H9 (cell line): Measurements from ENCODE around the gene FPR1. TPM values are rescaled to one million over a fixed set of nuclear protein-coding genes. Genes with fewer than 3 reads are reported as not detected.

Source experiments
- DNase-seq: peaks from one replicate; pipeline ENCODE4 v3.0.0-alpha.2; 2017
- H2AFZ ChIP-seq: one replicate; pipeline ENCODE4 v1.6.1; 2013; ENCODE audit warnings: mild to moderate bottlenecking, low read length, control low read depth, moderate library complexity
- H2AK5ac ChIP-seq: 2 replicates; pipeline ENCODE4 v1.6.1; 2013; ENCODE audit warnings: low read length, control low read depth, mixed read lengths; ENCODE audit not compliant: insufficient read length
- H2BK120ac ChIP-seq: one replicate; pipeline ENCODE4 v1.6.1; 2013; ENCODE audit warnings: low read depth, mild to moderate bottlenecking, low read length, control low read depth, inconsistent platforms; ENCODE audit not compliant: poor library complexity, severe bottlenecking
- H2BK12ac ChIP-seq: 2 replicates; pipeline ENCODE4 v1.6.1; 2013; ENCODE audit warnings: low read length, control low read depth, mixed read lengths, low read depth; ENCODE audit not compliant: insufficient read length
- H2BK15ac ChIP-seq: 2 replicates; pipeline ENCODE4 v1.6.1; 2013; ENCODE audit warnings: low read depth, low read length, control low read depth
- H2BK20ac ChIP-seq: one replicate; pipeline ENCODE4 v1.6.1; 2013; ENCODE audit warnings: low read depth, mild to moderate bottlenecking, low read length, control low read depth, inconsistent platforms; ENCODE audit not compliant: poor library complexity, severe bottlenecking
- H2BK5ac ChIP-seq: 2 replicates; pipeline ENCODE4 v1.6.1; 2013; ENCODE audit warnings: low read length, control low read depth, mixed read lengths; ENCODE audit not compliant: insufficient read length
- H3K14ac ChIP-seq: 2 replicates; pipeline ENCODE4 v1.6.1; 2013; ENCODE audit warnings: low read length, control low read depth; ENCODE audit not compliant: insufficient read depth
- H3K18ac ChIP-seq: 2 replicates; pipeline ENCODE4 v1.6.1; 2013; ENCODE audit warnings: low read depth, mild to moderate bottlenecking, mixed read lengths, low read length, control low read depth; ENCODE audit not compliant: insufficient read length
- H3K23ac ChIP-seq: 2 replicates; pipeline ENCODE4 v1.6.1; 2013; ENCODE audit warnings: low read length, control low read depth, mixed read lengths, low read depth; ENCODE audit not compliant: insufficient read length
- H3K23me2 ChIP-seq: 2 replicates; pipeline ENCODE4 v1.6.1; 2013; ENCODE audit warnings: low read depth, mild to moderate bottlenecking, mixed read lengths, low read length, control low read depth; ENCODE audit not compliant: insufficient read length, poor library complexity, severe bottlenecking
- H3K27ac ChIP-seq: 2 replicates; pipeline ENCODE4 v1.5.1; 2013; ENCODE audit warnings: low read length, control low read depth, mixed read lengths, low read depth; ENCODE audit not compliant: insufficient read length
- H3K27me3 ChIP-seq: 2 replicates; pipeline ENCODE4 v1.6.1; 2013; ENCODE audit warnings: low read length, control low read depth, inconsistent platforms; ENCODE audit not compliant: insufficient read depth
- H3K4ac ChIP-seq: 2 replicates; pipeline ENCODE4 v1.6.1; 2013; ENCODE audit warnings: low read depth, mild to moderate bottlenecking, control low read depth, inconsistent platforms, low read length, moderate library complexity
- H3K4me1 ChIP-seq: 2 replicates; pipeline ENCODE4 v1.6.1; 2013; ENCODE audit warnings: low read length, control low read depth, inconsistent platforms; ENCODE audit not compliant: insufficient read depth
- H3K4me2 ChIP-seq: 2 replicates; pipeline ENCODE4 v1.6.1; 2013; ENCODE audit warnings: low read length, control low read depth, mixed read lengths; ENCODE audit not compliant: insufficient read length, insufficient read depth
- H3K56ac ChIP-seq: 2 replicates; pipeline ENCODE4 v1.6.1; 2013; ENCODE audit warnings: low read depth, mild to moderate bottlenecking, mixed read lengths, low read length, control low read depth; ENCODE audit not compliant: insufficient read length
- H3K79me1 ChIP-seq: 2 replicates; pipeline ENCODE4 v1.6.1; 2013; ENCODE audit warnings: low read depth, mild to moderate bottlenecking, moderate library complexity, low read length, control low read depth, inconsistent platforms; ENCODE audit not compliant: insufficient read depth, poor library complexity, severe bottlenecking
- H3K79me2 ChIP-seq: 2 replicates; pipeline ENCODE4 v1.6.1; 2013; ENCODE audit warnings: low read length, control low read depth, inconsistent platforms; ENCODE audit not compliant: insufficient read depth
- H3K9ac ChIP-seq: 2 replicates; pipeline ENCODE4 v1.6.1; 2013; ENCODE audit warnings: low read length, control low read depth, mixed read lengths; ENCODE audit not compliant: insufficient read length; ENCODE audit errors: extremely low read depth
- H3K9me3 ChIP-seq: one replicate; pipeline ENCODE4 v1.6.1; 2013; ENCODE audit warnings: low read depth, low read length, inconsistent platforms; ENCODE audit not compliant: control insufficient read depth
- H3T11ph ChIP-seq: one replicate; pipeline ENCODE4 v1.6.1; 2013; ENCODE audit warnings: mild to moderate bottlenecking, low read length, control low read depth, inconsistent platforms
- H4K20me1 ChIP-seq: one replicate; pipeline ENCODE4 v1.6.1; 2013; ENCODE audit not compliant: control insufficient read depth, insufficient read length, insufficient read depth
- H4K5ac ChIP-seq: 2 replicates; pipeline ENCODE4 v1.6.1; 2013; ENCODE audit warnings: low read depth, mild to moderate bottlenecking, mixed read lengths, low read length, control low read depth; ENCODE audit not compliant: insufficient read length
- H4K8ac ChIP-seq: replicated peaks from 2 replicates; pipeline ENCODE4 v1.6.1; 2013; ENCODE audit warnings: low read length, control low read depth, mixed read lengths, low read depth; ENCODE audit not compliant: insufficient read length
- H4K91ac ChIP-seq: 2 replicates; pipeline ENCODE4 v1.6.1; 2013; ENCODE audit warnings: low read depth, mild to moderate bottlenecking, moderate library complexity, mixed read lengths, low read length, control low read depth; ENCODE audit not compliant: insufficient read length
- H3K27ac Mint-ChIP-seq, 3 experiments: 2 replicates in 2 of 3; 3 replicates in 1 of 3; pipeline ENCODE4 v1.8.0; 2020 to 2021; ENCODE audit warnings: mixed read lengths in 3 of 3, mild to moderate bottlenecking in 1 of 3, moderate library complexity in 1 of 3
- H3K27me3 Mint-ChIP-seq: 2 replicates; pipeline ENCODE4 v1.8.0; 2021; ENCODE audit warnings: low read depth, mild to moderate bottlenecking, moderate library complexity, mixed read lengths
- H3K36me3 Mint-ChIP-seq, 3 experiments: 2 replicates in 2 of 3; 3 replicates in 1 of 3; pipeline ENCODE4 v1.8.0; 2020 to 2021; ENCODE audit warnings: low read depth in 3 of 3, mixed read lengths in 3 of 3; ENCODE audit not compliant: insufficient read depth in 1 of 3
- H3K4me1 Mint-ChIP-seq, 2 experiments: 2 replicates each; pipeline ENCODE4 v1.8.0; 2020; ENCODE audit warnings: mixed read lengths in 2 of 2
- H3K4me3 Mint-ChIP-seq, 2 experiments: 2 replicates in 1 of 2; 3 replicates in 1 of 2; pipeline ENCODE4 v1.8.0; 2020 to 2021; ENCODE audit warnings: mild to moderate bottlenecking in 2 of 2, mixed read lengths in 2 of 2, moderate library complexity in 1 of 2
- H3K9me3 Mint-ChIP-seq, 2 experiments: 2 replicates in 1 of 2; 3 replicates in 1 of 2; pipeline ENCODE4 v1.8.0; 2020; ENCODE audit warnings: mild to moderate bottlenecking in 2 of 2, mixed read lengths in 2 of 2, moderate library complexity in 1 of 2
- WGBS: extraction: QIAGEN DNeasy Blood & Tissue Kit; methylation state at CpG from one replicate; pipeline ENCODE4 v1.1.7; 2013; ENCODE audit warnings: missing lambda C conversion rate, low lambda C conversion rate, mixed read lengths; ENCODE audit not compliant: insufficient read length; ENCODE audit errors: extremely low coverage; 5-methylcytosine and 5-hydroxymethylcytosine counted together
- total RNA-seq: library from RNA; stranded (reverse); gene quantifications from 2 replicates; pipeline ENCODE4 v1.2.1, GENCODE V29; 2021
- TF ChIP-seq, protein P1 (sequence below): fragments of 200-600 bp; sonication (generic); conservative IDR thresholded peaks from 3 replicates; pipeline ENCODE4 v1.8.0; 2021; ENCODE audit warnings: antibody characterized with exemption, mild to moderate bottlenecking

FPR1 gene
- total RNA-seq, 1 experiment from 2014 or later = not detected

DNA sequence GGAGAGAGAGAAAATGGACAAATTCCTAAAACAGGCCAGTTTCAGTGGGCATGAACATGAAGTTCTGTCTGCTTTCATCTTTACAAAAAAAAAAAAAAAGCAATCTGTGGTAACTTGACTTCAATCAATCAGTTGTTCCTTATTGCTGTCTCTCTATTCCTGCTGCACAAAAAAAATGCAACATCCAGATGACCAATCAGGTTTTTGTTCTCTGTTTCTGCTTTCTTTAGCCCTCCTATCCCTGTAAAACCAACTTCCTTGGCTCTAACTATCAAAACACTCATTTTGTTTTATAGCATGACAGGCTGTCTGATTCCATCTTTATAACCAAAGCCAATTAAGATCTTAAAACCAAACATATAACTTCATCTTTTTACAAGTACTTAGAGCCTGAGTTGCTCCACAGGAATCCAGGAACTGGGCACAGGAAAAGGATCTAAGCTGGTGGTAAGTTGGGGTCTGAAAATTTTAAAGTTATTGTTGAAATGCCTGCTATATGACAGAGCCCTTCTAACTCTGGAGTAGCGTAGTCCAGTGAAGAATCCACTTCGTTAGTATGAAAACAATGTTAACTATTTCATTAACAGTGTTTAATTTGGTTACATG, 43.3 kb upstream of the FPR1 start, which contains the start of gene FPR3:
TSS of gene FPR3 (plus strand) at position 273 of the 606 bp plus-strand sequence. CDS start 28,592 bp downstream, outside the sequence.
- Histone ChIP-seq H2BK20ac (no peak within 1 kb of the TSS), H4K8ac (no peak within 1 kb of the TSS), H2AK5ac (no peak within 1 kb of the TSS), H3K79me1 (no peaks in the 10 kb centered on the region), H3K9ac (no peak within 1 kb of the TSS), H2BK12ac (no peak within 1 kb of the TSS), H2BK15ac (no peak within 1 kb of the TSS), H3K4ac (no peak within 1 kb of the TSS), H3T11ph (no peak within 1 kb of the TSS), H3K4me1 (no peaks in the 10 kb centered on the region), H2BK120ac (no peak within 1 kb of the TSS), H3K14ac (no peak within 1 kb of the TSS), H3K27me3 (no peaks in the 10 kb centered on the region), H3K18ac (no peak within 1 kb of the TSS), H3K23ac (no peak within 1 kb of the TSS), H3K9me3 (no peaks in the 10 kb centered on the region), H4K20me1 (no peaks in the 10 kb centered on the region), H4K91ac (no peak within 1 kb of the TSS), H4K5ac (no peak within 1 kb of the TSS), H2BK5ac (no peak within 1 kb of the TSS), H3K27ac (no peak within 1 kb of the TSS), H3K79me2 (no peaks in the 10 kb centered on the region), H3K4me2 (no peak within 1 kb of the TSS), H2AFZ (no peak within 1 kb of the TSS), H3K56ac (no peak within 1 kb of the TSS), H3K23me2 (no peaks in the 10 kb centered on the region)
- Mint-ChIP-seq H3K36me3 (peaks cover 0 to 15% (median 6%) of the 10 kb centered on the region in 3 experiments; a peak in 3 of 7 replicates), H3K4me3 (no peak within 1 kb of the TSS), H3K27ac (no peak within 1 kb of the TSS), H3K27me3 (peaks cover 10% of the 10 kb centered on the region), H3K4me1 (no peaks in the 10 kb centered on the region), H3K9me3 (peaks cover 82 to 86% of the 10 kb centered on the region in 2 experiments)
- TF ChIP-seq, protein P1, sequence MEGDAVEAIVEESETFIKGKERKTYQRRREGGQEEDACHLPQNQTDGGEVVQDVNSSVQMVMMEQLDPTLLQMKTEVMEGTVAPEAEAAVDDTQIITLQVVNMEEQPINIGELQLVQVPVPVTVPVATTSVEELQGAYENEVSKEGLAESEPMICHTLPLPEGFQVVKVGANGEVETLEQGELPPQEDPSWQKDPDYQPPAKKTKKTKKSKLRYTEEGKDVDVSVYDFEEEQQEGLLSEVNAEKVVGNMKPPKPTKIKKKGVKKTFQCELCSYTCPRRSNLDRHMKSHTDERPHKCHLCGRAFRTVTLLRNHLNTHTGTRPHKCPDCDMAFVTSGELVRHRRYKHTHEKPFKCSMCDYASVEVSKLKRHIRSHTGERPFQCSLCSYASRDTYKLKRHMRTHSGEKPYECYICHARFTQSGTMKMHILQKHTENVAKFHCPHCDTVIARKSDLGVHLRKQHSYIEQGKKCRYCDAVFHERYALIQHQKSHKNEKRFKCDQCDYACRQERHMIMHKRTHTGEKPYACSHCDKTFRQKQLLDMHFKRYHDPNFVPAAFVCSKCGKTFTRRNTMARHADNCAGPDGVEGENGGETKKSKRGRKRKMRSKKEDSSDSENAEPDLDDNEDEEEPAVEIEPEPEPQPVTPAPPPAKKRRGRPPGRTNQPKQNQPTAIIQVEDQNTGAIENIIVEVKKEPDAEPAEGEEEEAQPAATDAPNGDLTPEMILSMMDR = no peak
- DNase-seq = no peak
- no CpG with 5 or more reads among the region's 2 CpGs for WGBS
